T-cell (primary cell): ENCODE measurements around the gene MT1F. TPM values are rescaled to one million over a fixed set of nuclear protein-coding genes. Genes with fewer than 3 reads are reported as not detected.

ENCODE experiments used
- ATAC-seq, 4 experiments: fragments of 200-7000 bp in 3 of 4; fragments of 150-1000 bp in 1 of 4; cut with Tn5 transposase; replicated peaks in 1 of 4; 1 replicate in 3 of 4; 2 replicates in 1 of 4; pipeline ENCODE4 v1.10.0; 2021; ENCODE audit warnings: moderate library complexity in 3 of 4, mild to moderate bottlenecking in 2 of 4, moderate number of reproducible peaks in 1 of 4
- CTCF ChIA-PET, 2 donors: fragments of 300-600 bp; sonication (Branson Sonifier 250); formaldehyde crosslinking; loops; one replicate each; lab custom pipeline; 2022; ENCODE audit warnings: antibody characterized with exemption in 2 of 2; lab: Charles Lee
- POLR2A ChIA-PET, 2 donors: fragments of 300-600 bp; sonication (Branson Sonifier 250); formaldehyde crosslinking; loops; one replicate each; lab custom pipeline; 2022; ENCODE audit warnings: antibody characterized with exemption in 2 of 2; lab: Charles Lee
- DNase-seq, 35 experiments: peaks; one replicate each; pipeline versions ENCODE4 v3.0.0 to v3.0.0-alpha.2; 2013 to 2023
- H3K27ac ChIP-seq: one replicate; pipeline ENCODE4 v1.5.1; 2013; ENCODE audit warnings: low read length
- H3K27me3 ChIP-seq, 2 experiments: replicated peaks in 1 of 2; 1 replicate in 1 of 2; 2 replicates in 1 of 2; pipeline versions ENCODE4 v1.6.1 to v1.7.0; 2013; ENCODE audit warnings: low read length in 1 of 2, mixed read lengths in 1 of 2; ENCODE audit not compliant: control insufficient read depth in 2 of 2, insufficient read depth in 2 of 2; ENCODE audit errors: extremely low read depth in 1 of 2
- H3K36me3 ChIP-seq, 2 donors: 1 replicate in 1 of 2; 2 replicates in 1 of 2; pipeline versions ENCODE4 v1.6.1 to v1.7.0; 2013; ENCODE audit warnings: low read length in 1 of 2; ENCODE audit not compliant: control insufficient read depth in 2 of 2, insufficient read depth in 1 of 2; ENCODE audit errors: extremely low read depth in 1 of 2
- H3K4me1 ChIP-seq, 2 experiments: 1 replicate in 1 of 2; 2 replicates in 1 of 2; pipeline versions ENCODE4 v1.6.1 to v1.7.0; 2013; ENCODE audit warnings: low read length in 2 of 2, mixed read lengths in 1 of 2; ENCODE audit not compliant: insufficient read depth in 2 of 2, control insufficient read depth in 1 of 2; ENCODE audit errors: extremely low read depth in 1 of 2
- H3K4me3 ChIP-seq, 2 donors: 1 replicate in 1 of 2; 2 replicates in 1 of 2; pipeline versions ENCODE4 v1.5.1 to v1.7.0; 2013; ENCODE audit warnings: mild to moderate bottlenecking in 2 of 2, low read length in 1 of 2, moderate library complexity in 1 of 2; ENCODE audit not compliant: control insufficient read depth in 1 of 2; ENCODE audit errors: extremely low read depth in 1 of 2
- H3K9me3 ChIP-seq: 2 replicates; pipeline ENCODE4 v1.7.0; 2013
- H3K27ac Mint-ChIP-seq, 2 donors: one replicate each; pipeline ENCODE4 v1.8.0; 2020 to 2021; ENCODE audit warnings: mild to moderate bottlenecking in 2 of 2, mixed read lengths in 2 of 2
- H3K27me3 Mint-ChIP-seq, 2 donors: one replicate each; pipeline ENCODE4 v1.8.0; 2021 to 2022; ENCODE audit warnings: mixed read lengths in 2 of 2
- H3K36me3 Mint-ChIP-seq: one replicate; pipeline ENCODE4 v1.8.0; 2021; ENCODE audit warnings: mixed read lengths
- H3K4me1 Mint-ChIP-seq, 3 donors: one replicate each; pipeline ENCODE4 v1.8.0; 2020 to 2022; ENCODE audit warnings: mixed read lengths in 3 of 3, mild to moderate bottlenecking in 1 of 3
- H3K4me3 Mint-ChIP-seq, 3 donors: one replicate each; pipeline ENCODE4 v1.8.0; 2020 to 2022; ENCODE audit warnings: mild to moderate bottlenecking in 3 of 3, mixed read lengths in 3 of 3, moderate library complexity in 3 of 3
- H3K9me3 Mint-ChIP-seq, 3 donors: one replicate each; pipeline ENCODE4 v1.8.0; 2020 to 2022; ENCODE audit warnings: mixed read lengths in 3 of 3
- WGBS: methylation state at CpG from one replicate; pipeline ENCODE4 v1.1.5; 2013; ENCODE audit warnings: missing lambda C conversion rate; ENCODE audit not compliant: insufficient coverage; 5-methylcytosine and 5-hydroxymethylcytosine counted together
- total RNA-seq, 35 experiments: library from RNA in 6 of 35; stranded (reverse) in 6 of 35; fragments of 120-200 nt in 1 of 35; gene quantifications; one replicate each; pipeline versions ENCODE4 v1.2.1 to v1.2.4 and lab custom pipeline; 2013 to 2026

Gene MT1F
- total RNA-seq, 5 donors from 2014 or later (not counting 1 experiment from before 2014, with no cell fraction given): 5.3 to 14.3 (median 9.3) TPM

GRCh38 chr16:56629531-56629930 is 28.2 kb upstream of the MT1F start:
- POLR2A ChIA-PET: interaction anchor here in 1 of 2 donors (0.9 kb wide), 1 partner anchor 15 kb away, joined by 6 read pairs; no protein-coding TSS in a partner anchor
- WGBS: 76% methylated on average over 2 of the region's 3 CpGs
- Histone ChIP-seq H3K4me3 (no peak overlapping the region), H3K27ac (no peak overlapping the region), H3K27me3 (peaks cover 27 to 53% of the 10 kb centered on the region in 2 experiments), H3K4me1 (peaks cover 0 to 35% of the 10 kb centered on the region in 2 experiments), H3K36me3 (no peaks in the 10 kb centered on the region), H3K9me3 (no peaks in the 10 kb centered on the region)
- peaks cover 25 to 34% (median 26%) of the 10 kb centered on the region in 3 donors for H3K4me1 Mint-ChIP-seq
- no peak overlapping the region for H3K27ac Mint-ChIP-seq
- no peak overlapping the region for H3K4me3 Mint-ChIP-seq
- CTCF ChIA-PET: no interaction called here
- no peak for ATAC-seq
- peaks cover 35 to 49% of the 10 kb centered on the region in 2 donors for H3K27me3 Mint-ChIP-seq
- H3K9me3 Mint-ChIP-seq: no peaks in the 10 kb centered on the region
- DNase-seq: no peak
- H3K36me3 Mint-ChIP-seq: no peaks in the 10 kb centered on the region

DNA sequence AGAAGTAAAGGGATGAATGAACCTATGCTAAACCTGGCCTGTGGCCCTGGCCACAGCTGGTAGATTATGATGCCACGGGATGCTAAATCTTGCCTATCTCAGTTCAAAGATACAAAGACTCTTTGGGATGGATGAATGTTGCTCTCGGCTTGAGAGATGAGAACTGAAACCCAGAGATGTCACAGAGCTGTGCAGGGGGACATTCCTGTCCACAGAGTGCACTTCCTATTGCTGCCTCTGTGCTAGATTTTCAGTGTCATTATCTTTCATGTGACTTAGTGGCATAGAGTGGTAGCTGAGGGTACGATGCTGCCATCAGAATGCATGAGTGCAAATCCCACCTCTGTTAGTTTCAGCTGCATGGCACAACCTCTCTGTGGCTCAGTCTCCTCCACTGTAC is 27.6 kb upstream of the MT1F start:
- Mint-ChIP-seq H3K27me3 (peaks cover 41 to 52% of the 10 kb centered on the region in 2 donors), H3K27ac (no peak overlapping the region), H3K4me1 (peaks cover 25 to 35% (median 27%) of the 10 kb centered on the region in 3 donors), H3K36me3 (no peaks in the 10 kb centered on the region), H3K4me3 (no peak overlapping the region), H3K9me3 (no peaks in the 10 kb centered on the region)
- ChIA-PET POLR2A (no interaction called here), CTCF (no interaction called here)
- no peak for DNase-seq
- Histone ChIP-seq H3K27me3 (peaks cover 25 to 59% of the 10 kb centered on the region in 2 experiments), H3K4me1 (peaks cover 0 to 36% of the 10 kb centered on the region in 2 experiments), H3K9me3 (no peaks in the 10 kb centered on the region), H3K36me3 (no peaks in the 10 kb centered on the region), H3K27ac (no peak overlapping the region), H3K4me3 (no peak overlapping the region)
- WGBS: 62% methylated on average over 2 of the region's 3 CpGs
- no peak for ATAC-seq

DNA sequence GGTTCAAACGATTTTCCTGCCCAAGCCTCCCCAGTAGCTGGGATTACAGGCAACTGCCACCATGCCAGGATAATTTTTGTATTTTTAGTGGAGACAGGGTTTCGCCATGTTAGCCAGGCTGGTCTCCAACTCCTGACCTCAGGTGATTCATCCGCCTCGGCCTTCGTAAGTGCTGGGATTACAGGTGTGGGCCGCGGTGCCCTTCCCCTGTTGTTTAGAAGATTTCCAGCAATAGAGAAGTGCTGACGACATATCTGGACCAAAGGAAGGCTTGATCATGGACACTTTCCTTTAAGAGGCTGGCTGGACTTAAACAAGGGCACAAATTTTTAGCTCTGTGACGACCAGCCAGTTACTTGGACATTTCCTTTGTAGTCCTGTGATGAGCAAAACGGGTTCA is 26.6 kb upstream of the MT1F start:
- ChIA-PET CTCF (no interaction called here), POLR2A (interaction anchor here in 1 of 2 donors (0.7 kb wide), 1 partner anchor 101 kb away, joined by 3 read pairs; no protein-coding TSS in a partner anchor)
- Mint-ChIP-seq H3K4me3 (peak overlapping the region in 1 of 3 donors; percentile 84), H3K27ac (no peak overlapping the region), H3K36me3 (no peaks in the 10 kb centered on the region), H3K4me1 (peaks cover 20 to 34% (median 25%) of the 10 kb centered on the region in 3 donors), H3K9me3 (no peaks in the 10 kb centered on the region), H3K27me3 (peaks cover 43 to 55% of the 10 kb centered on the region in 2 donors)
- Histone ChIP-seq H3K4me3 (no peak overlapping the region), H3K4me1 (peaks cover 0 to 34% of the 10 kb centered on the region in 2 experiments), H3K36me3 (no peaks in the 10 kb centered on the region), H3K27me3 (peaks cover 24 to 61% of the 10 kb centered on the region in 2 experiments), H3K27ac (no peak overlapping the region), H3K9me3 (no peaks in the 10 kb centered on the region)
- ATAC-seq: no peak
- no peak for DNase-seq
- 93% methylated on average over 7 of the region's 10 CpGs for WGBS

- ATAC-seq (no peak), DNase-seq (no peak)
- ChIA-PET POLR2A (interaction anchor here in 1 of 2 donors (0.6 kb wide), 1 partner anchor 8 kb away, joined by 3 read pairs; no protein-coding TSS in a partner anchor), CTCF (no interaction called here)
- H3K36me3 Mint-ChIP-seq: no peaks in the 10 kb centered on the region
- H3K4me3 Mint-ChIP-seq: peak overlapping the region; percentile 62 to 84 (median 69)
- WGBS: 56% methylated on average over 10 of the region's 14 CpGs
- H3K27ac Mint-ChIP-seq: peak overlapping the region in 1 of 2 donors; percentile 39
- Histone ChIP-seq H3K9me3 (no peaks in the 10 kb centered on the region), H3K27me3 (peaks cover 21 to 61% of the 10 kb centered on the region in 2 experiments), H3K4me1 (peaks cover 0 to 31% of the 10 kb centered on the region in 2 experiments), H3K36me3 (no peaks in the 10 kb centered on the region), H3K4me3 (peak overlapping the region; percentile 10 to 21), H3K27ac (no peak overlapping the region)
- peaks cover 49 to 61% of the 10 kb centered on the region in 2 donors for H3K27me3 Mint-ChIP-seq
- peaks cover 24 to 38% (median 25%) of the 10 kb centered on the region in 3 donors for H3K4me1 Mint-ChIP-seq
- no peaks in the 10 kb centered on the region for H3K9me3 Mint-ChIP-seq
These were observed 26.0 kb upstream of the MT1F start for GRCh38 chr16:56631832-56632155.

GRCh38 chr16:56632156-56632847 is 25.5 kb upstream of the MT1F start, which contains the start of gene MT1M:
Gene MT1M, plus strand, starts transcription at chr16:56632659. Its CDS starts 73 bp downstream, at chr16:56632732.
- Histone ChIP-seq H3K4me3 (peak within 1 kb of the TSS; percentile 10 to 21), H3K9me3 (no peaks in the 10 kb centered on the region), H3K36me3 (no peaks in the 10 kb centered on the region), H3K27ac (no peak within 1 kb of the TSS), H3K27me3 (peaks cover 16 to 59% of the 10 kb centered on the region in 2 experiments), H3K4me1 (peaks cover 0 to 30% of the 10 kb centered on the region in 2 experiments)
- ATAC-seq (peak; percentile 17 to 54 (median 40)), DNase-seq (no peak)
- H3K4me1 Mint-ChIP-seq: peaks cover 24 to 37% (median 30%) of the 10 kb centered on the region in 3 donors
- H3K9me3 Mint-ChIP-seq: no peaks in the 10 kb centered on the region
- POLR2A ChIA-PET: interaction anchor here in 1 of 2 donors (0.6 kb wide), 1 partner anchor 8 kb away, joined by 3 read pairs; no protein-coding TSS in a partner anchor
- WGBS: 5% methylated on average over 47 of the region's 61 CpGs
- H3K27me3 Mint-ChIP-seq: peaks cover 53 to 62% of the 10 kb centered on the region in 2 donors
- H3K36me3 Mint-ChIP-seq: no peaks in the 10 kb centered on the region
- CTCF ChIA-PET: no interaction called here
- peak within 1 kb of the TSS in 1 of 2 donors; percentile 39 for H3K27ac Mint-ChIP-seq
- H3K4me3 Mint-ChIP-seq: peak within 1 kb of the TSS; percentile 62 to 84 (median 69)

- Histone ChIP-seq H3K9me3 (no peaks in the 10 kb centered on the region), H3K27me3 (peaks cover 16 to 62% of the 10 kb centered on the region in 2 experiments), H3K4me1 (peaks cover 0 to 33% of the 10 kb centered on the region in 2 experiments), H3K36me3 (no peaks in the 10 kb centered on the region), H3K27ac (no peak overlapping the region), H3K4me3 (no peak overlapping the region)
- no peaks in the 10 kb centered on the region for H3K9me3 Mint-ChIP-seq
- CTCF ChIA-PET: no interaction called here
- H3K27ac Mint-ChIP-seq: no peak overlapping the region
- POLR2A ChIA-PET: no interaction called here
- H3K4me1 Mint-ChIP-seq: peaks cover 27 to 40% (median 30%) of the 10 kb centered on the region in 3 donors
- no peaks in the 10 kb centered on the region for H3K36me3 Mint-ChIP-seq
- no peak for ATAC-seq
- peak overlapping the region; percentile 43 to 84 (median 45) for H3K4me3 Mint-ChIP-seq
- H3K27me3 Mint-ChIP-seq: peaks cover 59 to 68% of the 10 kb centered on the region in 2 donors
- WGBS: 30% methylated on average over 2 of the region's 6 CpGs
- no peak for DNase-seq
These were observed 24.9 kb upstream of the MT1F start for GRCh38 chr16:56632848-56633365.
